GM21737 (cell line): ENCODE measurements around the gene RAMACL.
A peak's percentile ranks its signal among the peaks of the same experiment; 100 is the strongest.
"Not testable (repeated sequence)": the region's sequence is repeated elsewhere in the genome, so short reads cannot be mapped to it uniquely, and the experiment has no call there.

Source experiments
- ATAC-seq: cut with Tn5 transposase; IDR thresholded peaks from one replicate; pipeline ENCODE4 v1.9.1; 2021; ENCODE audit warnings: mild to moderate bottlenecking, moderate library complexity; ENCODE audit not compliant: unreplicated experiment

The RAMACL gene

GRCh38 chr6:166586424-166587156 lies at the start of gene RAMACL:
RAMACL (minus strand) TSS chr6:166586678; CDS start chr6:166586477, 201 bp downstream.
- peak; percentile 58 for ATAC-seq

GRCh38 chr6:166635013-166635970 lies 48.8 kb upstream of the RAMACL start:
- ATAC-seq = no peak

GRCh38 chr6:166634581-166634980 lies 48.1 kb upstream of the RAMACL start:
- not testable (repeated sequence) for ATAC-seq

GRCh38 chr6:166633732-166634535 lies 47.5 kb upstream of the RAMACL start:
- ATAC-seq = no peak

GRCh38 chr6:166632731-166633130 lies 46.3 kb upstream of the RAMACL start:
- no peak for ATAC-seq

- ATAC-seq = no peak
These were observed 44.0 kb upstream of the RAMACL start for GRCh38 chr6:166630462-166630861.

- ATAC-seq = no peak
These were observed 43.1 kb upstream of the RAMACL start for GRCh38 chr6:166629628-166630027.

GRCh38 chr6:166627875-166628801 lies 41.7 kb upstream of the RAMACL start:
- ATAC-seq = peak; percentile 16

- peak; percentile 89 for ATAC-seq
These were observed 40.8 kb upstream of the RAMACL start, which contains the start of gene RPS6KA2 for GRCh38 chr6:166627033-166627874. RPS6KA2 (minus strand) TSS chr6:166627251; CDS start chr6:166627019, 232 bp downstream.

GRCh38 chr6:166626177-166627032 lies 39.9 kb upstream of the RAMACL start:
- peak; percentile 3 for ATAC-seq

- no peak for ATAC-seq
These were observed 38.9 kb upstream of the RAMACL start for GRCh38 chr6:166625356-166625755.

- ATAC-seq = no peak
These were observed 37.8 kb upstream of the RAMACL start for GRCh38 chr6:166624275-166624674.

GRCh38 chr6:166623318-166623717 lies 36.8 kb upstream of the RAMACL start:
- ATAC-seq = no peak

- no peak for ATAC-seq
These were observed 34.6 kb upstream of the RAMACL start for GRCh38 chr6:166621114-166621540.

GRCh38 chr6:166620478-166621113 lies 34.1 kb upstream of the RAMACL start:
- no peak for ATAC-seq

GRCh38 chr6:166619912-166620311 lies 33.4 kb upstream of the RAMACL start:
- no peak for ATAC-seq
